HG02759 (cell line): Measurements from ENCODE around the gene LAMA5.
A peak's percentile ranks its signal among the peaks of the same experiment; 100 is the strongest.

Experiments
- ATAC-seq: cut with Tn5 transposase; IDR thresholded peaks from one replicate; pipeline ENCODE4 v1.9.1; 2021; ENCODE audit warnings: mild to moderate bottlenecking, moderate library complexity; ENCODE audit not compliant: unreplicated experiment

LAMA5 gene

GRCh38 chr20:62306414-62307187 is 60.5 kb downstream of the LAMA5 start:
- no peak for ATAC-seq

GRCh38 chr20:62305765-62306413 is 61.2 kb downstream of the LAMA5 start:
- no peak for ATAC-seq

GRCh38 chr20:62305149-62305764 is 61.9 kb downstream of the LAMA5 start:
- no peak for ATAC-seq

GRCh38 chr20:62304331-62305148 is 62.6 kb downstream of the LAMA5 start:
- ATAC-seq: no peak

- ATAC-seq: peak; percentile 6
Observed at GRCh38 chr20:62303340-62304226, 63.5 kb downstream of the LAMA5 start.

- no peak for ATAC-seq
Observed at GRCh38 chr20:62303062-62303339, 64.1 kb downstream of the LAMA5 start.

GRCh38 chr20:62302341-62303061 is 64.6 kb downstream of the LAMA5 start, which contains the start of gene ADRM1:
Gene ADRM1 (plus strand): TSS chr20:62302997. CDS start chr20:62303569, 572 bp downstream.
- ATAC-seq: peak; percentile 89

GRCh38 chr20:62301773-62302340 is 65.3 kb downstream of the LAMA5 start:
- peak; percentile 35 for ATAC-seq

GRCh38 chr20:62301111-62301668 is 65.9 kb downstream of the LAMA5 start:
- no peak for ATAC-seq

GRCh38 chr20:62300319-62300718 is 66.8 kb downstream of the LAMA5 start:
- ATAC-seq: no peak

- ATAC-seq: no peak
Observed at GRCh38 chr20:62299666-62300236, 67.4 kb downstream of the LAMA5 start.

- no peak for ATAC-seq
Observed at GRCh38 chr20:62298577-62299249, 68.4 kb downstream of the LAMA5 start.

- no peak for ATAC-seq
Observed at GRCh38 chr20:62297449-62298227, 69.5 kb downstream of the LAMA5 start.

- no peak for ATAC-seq
Observed at GRCh38 chr20:62296724-62297448, 70.2 kb downstream of the LAMA5 start.

GRCh38 chr20:62294516-62294915 is 72.6 kb downstream of the LAMA5 start:
- no peak for ATAC-seq

GRCh38 chr20:62293946-62294345 is 73.2 kb downstream of the LAMA5 start:
- ATAC-seq: no peak
